Mesenchymal stem cell (in vitro differentiated cells and primary cell): ENCODE data around the gene CCNG2.

ENCODE experiments used
- DNase-seq: peaks from one replicate; pipeline ENCODE4 v3.0.0-alpha.2; 2013
- H2AFZ ChIP-seq: one replicate; pipeline ENCODE4 v1.6.1; 2013; ENCODE audit warnings: low read depth, mild to moderate bottlenecking, control low read depth, inconsistent platforms, low read length, moderate library complexity
- H2AK5ac ChIP-seq: 2 replicates; pipeline ENCODE4 v1.6.1; 2013; ENCODE audit warnings: low read length, moderate library complexity, mild to moderate bottlenecking, inconsistent platforms; ENCODE audit not compliant: severe bottlenecking
- H2BK120ac ChIP-seq: one replicate; pipeline ENCODE4 v1.6.1; 2013; ENCODE audit warnings: low read depth, mild to moderate bottlenecking, inconsistent platforms, low read length, moderate library complexity
- H2BK12ac ChIP-seq, 2 experiments: one replicate each; pipeline ENCODE4 v1.6.1; 2013; ENCODE audit warnings: inconsistent platforms in 2 of 2, low read length in 2 of 2, mild to moderate bottlenecking in 2 of 2, moderate library complexity in 2 of 2, control low read depth in 1 of 2
- H2BK15ac ChIP-seq: one replicate; pipeline ENCODE4 v1.6.1; 2013; ENCODE audit warnings: mild to moderate bottlenecking, low read depth, inconsistent platforms; ENCODE audit not compliant: poor library complexity, severe bottlenecking
- H2BK5ac ChIP-seq: 2 replicates; pipeline ENCODE4 v1.6.1; 2013; ENCODE audit warnings: low read depth, mild to moderate bottlenecking, low read length, control low read depth, inconsistent platforms; ENCODE audit not compliant: poor library complexity, severe bottlenecking
- H3K14ac ChIP-seq, 2 experiments: one replicate each; pipeline ENCODE4 v1.6.1; 2013; ENCODE audit warnings: inconsistent platforms in 2 of 2, low read length in 2 of 2, control low read depth in 1 of 2, mild to moderate bottlenecking in 1 of 2, moderate library complexity in 1 of 2
- H3K18ac ChIP-seq, 2 experiments: one replicate each; pipeline ENCODE4 v1.6.1; 2013; ENCODE audit warnings: inconsistent platforms in 2 of 2, low read length in 2 of 2, control low read depth in 1 of 2, low read depth in 1 of 2, mild to moderate bottlenecking in 1 of 2
- H3K23ac ChIP-seq, 2 experiments: one replicate each; pipeline ENCODE4 v1.6.1; 2013; ENCODE audit warnings: inconsistent platforms in 2 of 2, low read length in 2 of 2, mild to moderate bottlenecking in 2 of 2, moderate library complexity in 2 of 2, control low read depth in 1 of 2
- H3K27ac ChIP-seq: 2 replicates; pipeline ENCODE4 v1.5.1; 2013; ENCODE audit warnings: mild to moderate bottlenecking, moderate library complexity, low read length, control low read depth, inconsistent platforms; ENCODE audit not compliant: poor library complexity, severe bottlenecking
- H3K27me3 ChIP-seq, 2 experiments: 2 replicates each; pipeline versions ENCODE4 v1.6.1 to v1.7.0; 2013; ENCODE audit warnings: low read length in 2 of 2, mild to moderate bottlenecking in 2 of 2, moderate library complexity in 2 of 2, control low read depth in 1 of 2, inconsistent platforms in 1 of 2; ENCODE audit not compliant: control insufficient read depth in 1 of 2, insufficient read depth in 1 of 2
- H3K36me3 ChIP-seq, 2 experiments: 2 replicates each; pipeline versions ENCODE4 v1.6.1 to v1.7.0; 2013; ENCODE audit warnings: low read length in 2 of 2, control low read depth in 1 of 2, inconsistent platforms in 1 of 2, low read depth in 1 of 2, mild to moderate bottlenecking in 1 of 2; ENCODE audit not compliant: insufficient read depth in 2 of 2, control insufficient read depth in 1 of 2
- H3K4ac ChIP-seq, 2 experiments: one replicate each; pipeline ENCODE4 v1.6.1; 2013; ENCODE audit warnings: inconsistent platforms in 2 of 2, low read length in 2 of 2, mild to moderate bottlenecking in 2 of 2, moderate library complexity in 2 of 2, control low read depth in 1 of 2, low read depth in 1 of 2
- H3K4me1 ChIP-seq: 2 replicates; pipeline ENCODE4 v1.6.1; 2013; ENCODE audit warnings: low read depth, low read length, control low read depth; ENCODE audit not compliant: control insufficient read depth, insufficient read depth
- H3K4me2 ChIP-seq: 2 replicates; pipeline ENCODE4 v1.6.1; 2013; ENCODE audit warnings: low read length, mild to moderate bottlenecking, inconsistent platforms; ENCODE audit not compliant: poor library complexity, severe bottlenecking
- H3K4me3 ChIP-seq, 2 experiments: 2 replicates each; pipeline versions ENCODE4 v1.5.1 to v1.7.0; 2013; ENCODE audit warnings: low read length in 2 of 2, mild to moderate bottlenecking in 2 of 2, control low read depth in 1 of 2, low read depth in 1 of 2; ENCODE audit not compliant: insufficient read depth in 1 of 2
- H3K79me1 ChIP-seq: replicated peaks from 2 replicates; pipeline ENCODE4 v1.6.1; 2013; ENCODE audit warnings: mild to moderate bottlenecking, control low read depth, low read length, inconsistent platforms; ENCODE audit not compliant: poor library complexity, severe bottlenecking
- H3K9ac ChIP-seq: 2 replicates; pipeline ENCODE4 v1.7.0; 2013; ENCODE audit warnings: mild to moderate bottlenecking, low read length, moderate library complexity
- H3K9me3 ChIP-seq: 2 replicates; pipeline ENCODE4 v1.7.0; 2013; ENCODE audit warnings: mild to moderate bottlenecking, low read length; ENCODE audit not compliant: control insufficient read depth
- H4K8ac ChIP-seq: one replicate; pipeline ENCODE4 v1.6.1; 2013; ENCODE audit warnings: inconsistent platforms, mild to moderate bottlenecking, low read length, moderate library complexity
- H4K91ac ChIP-seq: one replicate; pipeline ENCODE4 v1.6.1; 2013; ENCODE audit warnings: mild to moderate bottlenecking, low read length, inconsistent platforms
- WGBS: methylation state at CpG from one replicate; pipeline ENCODE4 v1.1.7; 2013; ENCODE audit warnings: mixed read lengths; 5-methylcytosine and 5-hydroxymethylcytosine counted together

Gene CCNG2

GRCh38 chr4:77199276-77199675 lies 42.3 kb downstream of the CCNG2 start:
- 77% methylated on average over 2 of the region's 2 CpGs for WGBS
- Histone ChIP-seq H3K27me3 (peaks cover 4 to 49% of the 10 kb centered on the region in 2 experiments), H4K8ac (no peak overlapping the region), H3K36me3 (no peaks in the 10 kb centered on the region), H4K91ac (no peak overlapping the region), H3K18ac (no peak overlapping the region), H2BK15ac (no peak overlapping the region), H3K23ac (no peak overlapping the region), H3K9me3 (no peaks in the 10 kb centered on the region), H3K14ac (no peak overlapping the region), H2BK120ac (no peak overlapping the region), H3K9ac (no peak overlapping the region), H2BK5ac (no peak overlapping the region), H3K4me2 (no peak overlapping the region), H3K4me1 (no peaks in the 10 kb centered on the region), H2BK12ac (no peak overlapping the region), H3K4ac (no peak overlapping the region), H2AK5ac (no peak overlapping the region), H3K4me3 (no peak overlapping the region), H3K79me1 (no peaks in the 10 kb centered on the region), H2AFZ (no peak overlapping the region), H3K27ac (no peak overlapping the region)
- DNase-seq, result no peak

- Histone ChIP-seq H2BK15ac (no peak overlapping the region), H3K9me3 (no peaks in the 10 kb centered on the region), H2BK120ac (no peak overlapping the region), H3K4ac (no peak overlapping the region), H3K27me3 (peaks cover 4 to 49% of the 10 kb centered on the region in 2 experiments), H3K18ac (no peak overlapping the region), H3K4me1 (no peaks in the 10 kb centered on the region), H3K4me3 (no peak overlapping the region), H3K27ac (no peak overlapping the region), H2BK12ac (no peak overlapping the region), H3K14ac (no peak overlapping the region), H3K79me1 (no peaks in the 10 kb centered on the region), H4K91ac (no peak overlapping the region), H3K9ac (no peak overlapping the region), H4K8ac (no peak overlapping the region), H2AFZ (no peak overlapping the region), H2BK5ac (no peak overlapping the region), H2AK5ac (no peak overlapping the region), H3K36me3 (no peaks in the 10 kb centered on the region), H3K4me2 (no peak overlapping the region), H3K23ac (no peak overlapping the region)
- WGBS, result 100% methylated on average over 1 of the region's 1 CpG
- no peak for DNase-seq
Observed at GRCh38 chr4:77199701-77200100, 42.7 kb downstream of the CCNG2 start.

- Histone ChIP-seq H3K27me3 (peaks cover 14 to 49% of the 10 kb centered on the region in 2 experiments), H2BK5ac (no peak overlapping the region), H2BK12ac (no peak overlapping the region), H3K23ac (no peak overlapping the region), H3K79me1 (no peaks in the 10 kb centered on the region), H3K9ac (no peak overlapping the region), H3K4me3 (no peak overlapping the region), H4K91ac (no peak overlapping the region), H2BK15ac (no peak overlapping the region), H3K14ac (no peak overlapping the region), H4K8ac (no peak overlapping the region), H2AFZ (no peak overlapping the region), H3K4me1 (no peaks in the 10 kb centered on the region), H3K4ac (no peak overlapping the region), H3K18ac (no peak overlapping the region), H3K27ac (no peak overlapping the region), H3K36me3 (no peaks in the 10 kb centered on the region), H2BK120ac (no peak overlapping the region), H3K9me3 (no peaks in the 10 kb centered on the region), H2AK5ac (no peak overlapping the region), H3K4me2 (no peak overlapping the region)
- WGBS, result 100% methylated on average over 1 of the region's 1 CpG
- no peak for DNase-seq
Observed at GRCh38 chr4:77201343-77201742, 44.3 kb downstream of the CCNG2 start.

GRCh38 chr4:77201857-77202256 lies 44.9 kb downstream of the CCNG2 start:
- no peak overlapping the region for H3K23ac ChIP-seq
- WGBS, result 56% methylated on average over 2 of the region's 3 CpGs

More at GRCh38 chr4:77201857-77202256, 44.9 kb downstream of the CCNG2 start:
- Histone ChIP-seq H4K91ac (no peak overlapping the region), H3K79me1 (no peaks in the 10 kb centered on the region), H2BK12ac (no peak overlapping the region), H4K8ac (no peak overlapping the region), H3K4me2 (no peak overlapping the region), H2AK5ac (no peak overlapping the region), H3K14ac (no peak overlapping the region), H3K27me3 (peaks cover 19 to 51% of the 10 kb centered on the region in 2 experiments), H3K27ac (no peak overlapping the region), H3K4me3 (no peak overlapping the region), H2BK15ac (no peak overlapping the region), H2BK5ac (no peak overlapping the region), H2BK120ac (no peak overlapping the region), H3K9ac (no peak overlapping the region), H3K9me3 (no peaks in the 10 kb centered on the region), H3K18ac (no peak overlapping the region), H3K36me3 (no peaks in the 10 kb centered on the region), H2AFZ (no peak overlapping the region), H3K4ac (no peak overlapping the region), H3K4me1 (no peaks in the 10 kb centered on the region)
- DNase-seq, result no peak
